GM12878 (cell line): Measurements from ENCODE around the gene MRPL38. TPM values are rescaled to one million over a fixed set of nuclear protein-coding genes. Genes with fewer than 3 reads are reported as not detected.

ENCODE experiments used
- ATAC-seq: fragments of 200-7000 bp; cut with Tn5 transposase; 3 replicates; pipeline ENCODE4 v1.9.1; 2020; ENCODE audit warnings: mild to moderate bottlenecking, moderate library complexity
- BruUV-seq: library from RNA; stranded (reverse); fragments of 400-500 nt; replicated peaks from 2 replicates; lab custom pipeline; 2021; lab: Mats Ljungman, UMichigan
- CTCF ChIA-PET: fragments of 300-600 bp; sonication (Branson Sonifier 250); formaldehyde crosslinking; extraction: SDS; loops from one replicate; lab custom pipeline; 2021; ENCODE audit warnings: inconsistent platforms; lab: Yijun Ruan, JAX
- POLR2A ChIA-PET: fragments of 350-600 bp; formaldehyde crosslinking; extraction: SDS; loops from one replicate; lab custom pipeline; 2021; ENCODE audit warnings: inconsistent platforms; lab: Charles Lee
- RAD21 ChIA-PET: fragments of 300-600 bp; sonication (Branson Sonifier 250); formaldehyde crosslinking; loops from one replicate; lab custom pipeline; 2023; ENCODE audit warnings: antibody characterized with exemption; ENCODE audit not compliant: unreplicated experiment; lab: Charles Lee
- SMC1A ChIA-PET: fragments of 300-600 bp; sonication (Branson Sonifier 250); formaldehyde crosslinking; loops from one replicate; lab custom pipeline; 2023; ENCODE audit not compliant: unreplicated experiment, uncharacterized antibody; lab: Charles Lee
- DNase-seq: peaks from one replicate; pipeline ENCODE4 v3.0.0-alpha.2; 2011; ENCODE audit warnings: low read depth, low spot score
- FAIRE-seq: peaks from 3 replicates; lab custom pipeline; 2011; peaks lifted over from hg19 to GRCh38; lab: Jason Lieb, UNC
- H2AFZ ChIP-seq: 2 replicates; pipeline ENCODE4 v1.6.0; 2011; ENCODE audit warnings: low read depth, low read length, control low read depth; ENCODE audit not compliant: control insufficient read depth
- H3K27ac ChIP-seq: 2 replicates; pipeline ENCODE4 v1.5.1; 2011; ENCODE audit warnings: control low read depth; ENCODE audit not compliant: control insufficient read depth, insufficient read depth
- H3K27me3 ChIP-seq, 2 experiments: replicated peaks in 1 of 2; 2 replicates each; pipeline versions ENCODE4 v1.6.0 to v1.6.1; 2011; ENCODE audit warnings: low read length in 1 of 2; ENCODE audit not compliant: control insufficient read depth in 2 of 2, insufficient read depth in 2 of 2
- H3K36me3 ChIP-seq, 2 experiments: 2 replicates each; pipeline ENCODE4 v1.5.1; 2011; ENCODE audit warnings: low read length in 1 of 2; ENCODE audit not compliant: control insufficient read depth in 2 of 2, insufficient read depth in 2 of 2
- H3K4me1 ChIP-seq: 2 replicates; pipeline ENCODE4 v1.6.1; 2011; ENCODE audit warnings: mild to moderate bottlenecking, low read length, moderate library complexity, mixed read lengths; ENCODE audit not compliant: control insufficient read depth, insufficient read depth
- H3K4me2 ChIP-seq: 2 replicates; pipeline ENCODE4 v1.6.0; 2011; ENCODE audit warnings: control low read depth; ENCODE audit not compliant: control insufficient read depth, insufficient read depth
- H3K4me3 ChIP-seq: fragments of 200-600 bp; sonication (generic); 2 replicates; pipeline ENCODE4 v1.5.1; 2016
- H3K79me2 ChIP-seq: 2 replicates; pipeline ENCODE4 v1.6.0; 2011; ENCODE audit warnings: low read length; ENCODE audit not compliant: control insufficient read depth, insufficient read depth
- H3K9ac ChIP-seq: 2 replicates; pipeline ENCODE4 v1.8.0; 2011; ENCODE audit warnings: low read length, control low read depth, mixed read lengths; ENCODE audit not compliant: control insufficient read depth, insufficient read depth
- H3K9me3 ChIP-seq: replicated peaks from 3 replicates; pipeline ENCODE4 v1.5.1; 2011; ENCODE audit warnings: mild to moderate bottlenecking, low read length; ENCODE audit not compliant: control insufficient read depth, insufficient read depth
- H4K20me1 ChIP-seq: 2 replicates; pipeline ENCODE4 v1.6.0; 2011; ENCODE audit not compliant: control insufficient read depth, insufficient read depth
- BCLAF1 ChIP-seq: fragments of 450-650 bp; IDR thresholded peaks from 2 replicates; pipeline ENCODE4 v1.6.1; 2017; ENCODE audit warnings: antibody characterized with exemption, mild to moderate bottlenecking, moderate library complexity
- CHD1 ChIP-seq: IDR thresholded peaks from 2 replicates; pipeline ENCODE4 v1.6.1; 2012; ENCODE audit warnings: low read depth, low read length, improper control_type of control experiment
- E4F1 ChIP-seq: fragments of 450-650 bp; IDR thresholded peaks from 2 replicates; pipeline ENCODE4 v1.6.1; 2018; ENCODE audit warnings: borderline replicate concordance, mild to moderate bottlenecking; ENCODE audit not compliant: partially characterized antibody
- FOXK2 ChIP-seq: fragments of 450-650 bp; IDR thresholded peaks from 2 replicates; pipeline ENCODE4 v1.6.1; 2017; ENCODE audit warnings: mild to moderate bottlenecking, moderate library complexity
- MTA3 ChIP-seq: IDR thresholded peaks from 2 replicates; pipeline ENCODE4 v1.6.1; 2012; ENCODE audit warnings: low read length, inconsistent platforms, borderline replicate concordance
- ZNF384 ChIP-seq: IDR thresholded peaks from 2 replicates; pipeline ENCODE4 v1.6.1; 2012; ENCODE audit warnings: low read depth, mild to moderate bottlenecking, low read length, improper control_type of control experiment, borderline replicate concordance
- WGBS: methylation state at CpG from one replicate; pipeline ENCODE4 v1.1.6; 2016; ENCODE audit warnings: low lambda C conversion rate; ENCODE audit not compliant: insufficient replicate concordance, insufficient coverage; ENCODE audit errors: missing lambda C conversion rate; 5-methylcytosine and 5-hydroxymethylcytosine counted together
- in situ Hi-C: fragments of 300-500 bp; cut with MboI; formaldehyde crosslinking; loops from 9 replicates; pipeline ENCODE4 v1.14.3; 2018; ENCODE audit warnings: mixed read lengths
- intact Hi-C: fragments of 100-400 bp; cut with micrococcal nuclease; formaldehyde crosslinking; loops from one replicate; pipeline ENCODE4 v1.14.2; 2022; ENCODE audit not compliant: unreplicated experiment
- polyA plus RNA-seq, 11 experiments: library from polyadenylated mRNA; depleted of rRNA in 4 of 11; unstranded in 6 of 11; stranded (reverse) in 5 of 11; fragments of >200 nt; fragmentation: Nextera tagmentation in 4 of 11; fragmentation: Illumina TruSeq in 1 of 11; extraction: Ambion mirVana in 4 of 11; extraction: Trizol in 1 of 11; gene quantifications; 1 replicate in 1 of 11; 2 replicates in 10 of 11; pipeline versions ENCODE4 v1.2.1 to v1.2.3, GENCODE V29; 2011 to 2016; ENCODE audit warnings: inconsistent platforms in 2 of 11, missing spikeins in 2 of 11, low read depth in 1 of 11
- total RNA-seq, 4 experiments: library from RNA; depleted of rRNA in 3 of 4; stranded (reverse); fragments of >200 nt in 3 of 4; fragmentation: Illumina TruSeq in 1 of 4; extraction: Trizol in 1 of 4; gene quantifications; 2 replicates each; pipeline versions ENCODE4 v1.2.1 to v1.2.3, GENCODE V29; 2013 to 2021

Gene MRPL38
- total and polyA plus RNA-seq, 10 of the 15 experiments (the other 5 are each of a cell fraction or from before 2014, with no cell fraction given), result 6.6 to 205 (median 53.1) TPM

GRCh38 chr17:75906143-75906884 lies 1.6 kb upstream of the MRPL38 start:
- CTCF ChIA-PET, result interaction anchor here (0.6 to 4.8 kb wide), 21 partner anchors 9 to 1456 kb away, joined by 3 to 128 read pairs (median 5); partner anchors contain the start of genes ACOX1, CDK3, EXOC7 and FBF1

More at GRCh38 chr17:75906143-75906884, 1.6 kb upstream of the MRPL38 start:
- no peaks in the 10 kb centered on the region for H3K27me3 ChIP-seq
- SMC1A ChIA-PET, result interaction anchor here (0.8 to 3.8 kb wide), 5 partner anchors 74 to 198 kb away, joined by 3 to 61 read pairs (median 4); partner anchors contain the start of gene CDK3
- 85% methylated on average over 9 of the region's 10 CpGs for WGBS
- H3K27ac ChIP-seq, result no peak overlapping the region
- no peaks in the 10 kb centered on the region for H3K9me3 ChIP-seq
- peaks cover 11% of the 10 kb centered on the region for H3K79me2 ChIP-seq
- DNase-seq, result no peak
- FAIRE-seq, result no peak
- no peak overlapping the region for H3K4me3 ChIP-seq
- in situ Hi-C loops, result loop anchor here (5.0 kb wide), 1 partner anchor 101 kb away; no protein-coding TSS in a partner anchor
- intact Hi-C loops, result no loop called here
- TF ChIP-seq CHD1 (no peak), E4F1 (no peak), FOXK2 (no peak), BCLAF1 (no peak), ZNF384 (no peak), MTA3 (no peak)
- no peak overlapping the region for H3K4me2 ChIP-seq
- no TSS peak for BruUV-seq
- H2AFZ ChIP-seq, result no peak overlapping the region
- POLR2A ChIA-PET, result interaction anchor here (1.5 to 1.6 kb wide), 3 partner anchors 10 to 97 kb away, joined by 4 to 8 read pairs (median 7); partner anchors contain the start of gene TRIM65
- H3K9ac ChIP-seq, result no peak overlapping the region
- RAD21 ChIA-PET, result interaction anchor here (0.6 to 3.7 kb wide), 7 partner anchors 47 to 574 kb away, joined by 3 to 35 read pairs (median 4); no protein-coding TSS in a partner anchor
- no peaks in the 10 kb centered on the region; the same call in 1 of the 2 replicates for H3K4me1 ChIP-seq
- H3K36me3 ChIP-seq, result peaks cover 2 to 4% of the 10 kb centered on the region in 2 experiments; a peak in 3 of 4 replicates
- H4K20me1 ChIP-seq, result no peaks in the 10 kb centered on the region
- ATAC-seq, result no peak
